Measurements from ENCODE around the gene BIRC6. TPM values are rescaled to one million over a fixed set of nuclear protein-coding genes. Genes with fewer than 3 reads are reported as not detected.

Gene BIRC6
- total and polyA plus RNA-seq, 2 of the 4 experiments (the other 2 are of a cell fraction) = 26.5 to 316 TPM

DNA sequence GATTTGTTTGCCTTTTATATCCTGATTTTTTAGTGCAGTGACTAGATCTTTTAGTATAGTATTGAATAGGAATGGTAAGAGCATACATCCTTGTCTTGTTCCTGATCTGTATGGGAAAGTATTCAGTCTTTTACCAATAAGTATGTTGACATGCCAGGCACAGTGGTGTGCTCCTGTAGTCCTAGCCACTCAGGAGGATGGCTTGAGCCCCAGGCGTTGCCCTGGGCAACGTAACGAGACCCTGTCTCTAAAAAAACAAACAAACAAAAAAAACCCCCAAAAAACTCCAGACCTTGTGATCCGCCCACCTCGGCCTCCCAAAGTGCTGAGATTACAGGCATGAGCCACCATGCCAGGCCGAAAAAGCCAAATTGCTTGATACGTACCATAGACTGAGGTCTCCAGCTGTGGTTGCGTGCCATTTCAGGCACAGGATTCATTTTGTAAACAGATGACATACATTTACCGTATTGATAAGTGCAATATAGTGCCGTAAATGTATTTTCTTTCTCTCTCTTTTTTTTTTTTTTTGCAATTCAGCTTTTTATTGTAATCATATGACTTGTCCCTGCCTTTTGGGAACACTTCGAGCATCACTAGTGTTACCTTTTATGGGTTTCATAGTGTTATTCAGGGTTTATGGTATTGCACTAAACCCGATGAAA, 18.5 kb downstream of the BIRC6 start:
- Histone ChIP-seq H2AFZ (replicated peaks; ENCODE audit: low read length, poor library complexity) (no peak overlapping the region), H4K91ac (ENCODE audit: insufficient read depth, low read depth, low read length) (no peak overlapping the region), H3K23ac (ENCODE audit: low read depth, low read length) (no peak overlapping the region), H3K14ac (replicated peaks; ENCODE audit: low read depth, low read length) (no peak overlapping the region), H3K9me1 (ENCODE audit: insufficient read depth, low read length) (no peaks in the 10 kb centered on the region; the same call in 1 of the 2 replicates), H2BK15ac (ENCODE audit: low read depth, low read length) (no peak overlapping the region), H2AK9ac (replicated peaks; ENCODE audit: low read depth, low read length, poor library complexity) (no peak overlapping the region), H3K27me3 (ENCODE audit: control insufficient read depth, insufficient read depth, low read length) (no peaks in the 10 kb centered on the region), H2BK120ac (ENCODE audit: low read depth, low read length) (no peak overlapping the region), H3K18ac (ENCODE audit: low read depth, low read length) (no peak overlapping the region), H4K20me1 (ENCODE audit: insufficient read depth, low read length) (peaks cover 75% of the 10 kb centered on the region), H3K79me1 (ENCODE audit: low read depth in 1 of 2, low read length in 2 of 2) (peaks cover 6 to 47% of the 10 kb centered on the region in 2 experiments), H2AK5ac (ENCODE audit: low read depth, low read length) (no peak overlapping the region), H3K4ac (ENCODE audit: low read depth, low read length) (no peak overlapping the region), H3K36me3 (ENCODE audit: control insufficient read depth, insufficient read depth, low read length) (peaks cover 5% of the 10 kb centered on the region), H3K4me1 (ENCODE audit: control insufficient read depth, insufficient read depth, low read length) (peaks cover 5% of the 10 kb centered on the region; the same call in 1 of the 2 replicates), H2BK20ac (ENCODE audit: low read depth, low read length) (no peak overlapping the region), H3K27ac (ENCODE audit: insufficient read depth, low read length) (no peak overlapping the region), H3K9me3 (ENCODE audit: control insufficient read depth, insufficient read depth, low read length) (no peaks in the 10 kb centered on the region), H4K8ac (ENCODE audit: low read depth in 2 of 2, low read length in 2 of 2) (no peak overlapping the region), H3K56ac (ENCODE audit: extremely low read depth, insufficient read depth, low read length) (no peak overlapping the region), H2BK5ac (ENCODE audit: low read depth, low read length, poor library complexity, severe bottlenecking) (no peak overlapping the region), H3K4me3 (ENCODE audit: insufficient read depth, low read depth, low read length) (no peak overlapping the region), H4K5ac (ENCODE audit: low read depth, low read length) (no peak overlapping the region), H3K4me2 (ENCODE audit: low read depth, low read length) (no peak overlapping the region), H3K9ac (ENCODE audit: low read depth, low read length) (no peak overlapping the region)
- in situ Hi-C loops (cut with MboI; ENCODE audit: low sequenced_read_pairs) = no loop called here
- no CpG with 5 or more reads among the region's 12 CpGs for WGBS, 2 experiments (ENCODE audit: extremely low coverage in 2 of 2, insufficient read length in 1 of 2)
- POLR2A ChIA-PET (ENCODE audit: unreplicated experiment) = no interaction called here
- no TSS peak for BruUV-seq (replicated peaks)
- intact Hi-C loops (cut with micrococcal nuclease) = no loop called here
- CTCF ChIA-PET = no interaction called here
- dilution Hi-C loops (cut with HindIII; ENCODE audit: low sequenced_read_pairs, unreplicated experiment) = no loop called here
- TF ChIP-seq RAD21 (IDR thresholded peaks at IDR 0.05; ENCODE audit: low read length) = no peak
- no peak for TF ChIP-seq ELK1 (IDR thresholded peaks at IDR 0.05; ENCODE audit: borderline replicate concordance, low read depth, low read length)
- no peak for TF ChIP-seq RCOR1 (IDR thresholded peaks at IDR 0.05; ENCODE audit: insufficient replicate concordance, low read length)
- TF ChIP-seq, protein P1, sequence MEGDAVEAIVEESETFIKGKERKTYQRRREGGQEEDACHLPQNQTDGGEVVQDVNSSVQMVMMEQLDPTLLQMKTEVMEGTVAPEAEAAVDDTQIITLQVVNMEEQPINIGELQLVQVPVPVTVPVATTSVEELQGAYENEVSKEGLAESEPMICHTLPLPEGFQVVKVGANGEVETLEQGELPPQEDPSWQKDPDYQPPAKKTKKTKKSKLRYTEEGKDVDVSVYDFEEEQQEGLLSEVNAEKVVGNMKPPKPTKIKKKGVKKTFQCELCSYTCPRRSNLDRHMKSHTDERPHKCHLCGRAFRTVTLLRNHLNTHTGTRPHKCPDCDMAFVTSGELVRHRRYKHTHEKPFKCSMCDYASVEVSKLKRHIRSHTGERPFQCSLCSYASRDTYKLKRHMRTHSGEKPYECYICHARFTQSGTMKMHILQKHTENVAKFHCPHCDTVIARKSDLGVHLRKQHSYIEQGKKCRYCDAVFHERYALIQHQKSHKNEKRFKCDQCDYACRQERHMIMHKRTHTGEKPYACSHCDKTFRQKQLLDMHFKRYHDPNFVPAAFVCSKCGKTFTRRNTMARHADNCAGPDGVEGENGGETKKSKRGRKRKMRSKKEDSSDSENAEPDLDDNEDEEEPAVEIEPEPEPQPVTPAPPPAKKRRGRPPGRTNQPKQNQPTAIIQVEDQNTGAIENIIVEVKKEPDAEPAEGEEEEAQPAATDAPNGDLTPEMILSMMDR (conservative IDR thresholded peaks at IDR 0.05; ENCODE audit: low read depth, low read length) = no peak
- no peak for TF ChIP-seq BHLHE40 (IDR thresholded peaks at IDR 0.05; ENCODE audit: low read depth, low read length)
- no peak for TF ChIP-seq MAFK (IDR thresholded peaks at IDR 0.05; ENCODE audit: low read depth, low read length)
- no peak for TF ChIP-seq NFE2L2 (IDR thresholded peaks at IDR 0.05; ENCODE audit: low read depth, low read length)
- TF ChIP-seq MXI1 (IDR thresholded peaks at IDR 0.05; ENCODE audit: borderline replicate concordance, low read depth, low read length) = no peak
- TF ChIP-seq RFX5 (IDR thresholded peaks at IDR 0.05; ENCODE audit: low read depth, low read length) = no peak
- no peak for TF ChIP-seq MAZ (IDR thresholded peaks at IDR 0.05; ENCODE audit: borderline replicate concordance, low read depth, low read length)
- no peak for TF ChIP-seq USF2 (IDR thresholded peaks at IDR 0.05; ENCODE audit: low read depth, low read length)
- no peak for TF ChIP-seq SMC3 (IDR thresholded peaks at IDR 0.05; ENCODE audit: low read depth, low read length)
- TF ChIP-seq POLR2A (IDR thresholded peaks at IDR 0.05; ENCODE audit: low read depth, low read length) = no peak
- TF ChIP-seq CEBPB (IDR thresholded peaks at IDR 0.05; ENCODE audit: low read depth, low read length) = no peak
- ATAC-seq (ENCODE audit: low read depth) = no peak
- DNase-seq = no peak
